Activated CD8-positive, alpha-beta T cell treated with anti-CD3 and anti-CD28 coated beads for 36 hours (primary cell): ENCODE data around the gene SCFD2. TPM values are rescaled to one million over a fixed set of nuclear protein-coding genes. Genes with fewer than 3 reads are reported as not detected.

Source experiments
- ATAC-seq: fragments of 200-7000 bp; cut with Tn5 transposase; one replicate; pipeline ENCODE4 v1.10.0; 2021; ENCODE audit warnings: mild to moderate bottlenecking, moderate library complexity
- CTCF ChIA-PET: fragments of 350-600 bp; sonication (Branson Sonifier 250); formaldehyde crosslinking; loops from one replicate; lab custom pipeline; 2021; ENCODE audit warnings: antibody characterized with exemption; lab: Charles Lee
- POLR2A ChIA-PET: fragments of 350-600 bp; sonication (Branson Sonifier 250); formaldehyde crosslinking; loops from one replicate; lab custom pipeline; 2021; ENCODE audit warnings: antibody characterized with exemption; lab: Charles Lee
- DNase-seq: peaks from one replicate; pipeline ENCODE4 v3.0.0-alpha.2; 2020
- H3K27ac Mint-ChIP-seq: one replicate; pipeline ENCODE4 v1.8.0; 2021; ENCODE audit warnings: mild to moderate bottlenecking, mixed read lengths
- H3K27me3 Mint-ChIP-seq: one replicate; pipeline ENCODE4 v1.8.0; 2021; ENCODE audit warnings: mixed read lengths
- H3K36me3 Mint-ChIP-seq: one replicate; pipeline ENCODE4 v1.8.0; 2021; ENCODE audit warnings: low read depth, mixed read lengths
- H3K4me1 Mint-ChIP-seq: one replicate; pipeline ENCODE4 v1.8.0; 2021; ENCODE audit warnings: low read depth, mixed read lengths
- H3K4me3 Mint-ChIP-seq: one replicate; pipeline ENCODE4 v1.8.0; 2021; ENCODE audit warnings: mild to moderate bottlenecking, moderate library complexity, mixed read lengths
- H3K9me3 Mint-ChIP-seq: one replicate; pipeline ENCODE4 v1.8.0; 2021; ENCODE audit warnings: mixed read lengths
- intact Hi-C: fragments of 100-400 bp; cut with micrococcal nuclease; formaldehyde crosslinking; loops from one replicate; pipeline ENCODE4 v1.10.0; 2022
- total RNA-seq, 2 experiments: library from RNA; stranded (reverse); gene quantifications; one replicate each; pipeline ENCODE4 v1.2.3, GENCODE V29; 2021
- TF ChIP-seq, protein P1 (sequence below): fragments of 200-600 bp; IDR thresholded peaks from one replicate; pipeline ENCODE4 v1.8.0; 2022; ENCODE audit warnings: antibody characterized with exemption, mild to moderate bottlenecking

The SCFD2 gene
- total RNA-seq, 2 experiments from 2014 or later: 21.4 to 22.1 TPM

DNA sequence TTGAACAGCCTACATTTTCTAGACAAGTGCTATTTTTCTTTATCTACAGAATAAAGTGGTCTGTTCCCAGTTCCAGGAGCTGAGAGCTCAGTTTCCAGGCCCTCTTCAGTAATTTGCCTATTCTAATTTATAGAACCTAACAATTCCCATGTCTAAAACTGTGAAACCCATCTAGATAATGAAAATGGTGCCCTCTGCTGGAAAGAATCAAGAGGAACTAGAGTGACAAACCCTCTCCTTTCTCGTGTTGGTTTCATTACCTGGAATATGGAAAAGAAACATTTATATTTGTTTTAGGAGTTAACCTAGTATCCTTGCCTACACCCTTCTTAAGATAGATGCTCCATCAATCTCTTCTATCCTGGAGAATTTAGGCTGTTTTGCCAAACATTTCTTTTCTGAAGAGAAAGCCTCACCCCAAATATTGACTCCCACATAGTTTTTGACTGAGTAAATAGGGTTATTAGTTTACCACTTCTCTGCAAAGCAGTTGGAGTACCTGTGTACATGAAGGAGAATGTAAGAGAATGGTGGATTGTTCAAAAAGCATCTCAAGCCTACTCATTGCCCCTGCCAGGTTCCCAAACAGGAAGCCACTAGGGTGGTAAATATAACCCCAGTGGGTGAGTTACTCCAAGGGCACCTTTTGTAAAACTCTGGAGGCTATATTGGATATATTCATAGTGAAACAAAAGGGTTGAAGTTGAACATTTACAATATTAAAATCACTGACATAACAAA is 382.1 kb downstream of the SCFD2 start:
- TF ChIP-seq, protein P1, sequence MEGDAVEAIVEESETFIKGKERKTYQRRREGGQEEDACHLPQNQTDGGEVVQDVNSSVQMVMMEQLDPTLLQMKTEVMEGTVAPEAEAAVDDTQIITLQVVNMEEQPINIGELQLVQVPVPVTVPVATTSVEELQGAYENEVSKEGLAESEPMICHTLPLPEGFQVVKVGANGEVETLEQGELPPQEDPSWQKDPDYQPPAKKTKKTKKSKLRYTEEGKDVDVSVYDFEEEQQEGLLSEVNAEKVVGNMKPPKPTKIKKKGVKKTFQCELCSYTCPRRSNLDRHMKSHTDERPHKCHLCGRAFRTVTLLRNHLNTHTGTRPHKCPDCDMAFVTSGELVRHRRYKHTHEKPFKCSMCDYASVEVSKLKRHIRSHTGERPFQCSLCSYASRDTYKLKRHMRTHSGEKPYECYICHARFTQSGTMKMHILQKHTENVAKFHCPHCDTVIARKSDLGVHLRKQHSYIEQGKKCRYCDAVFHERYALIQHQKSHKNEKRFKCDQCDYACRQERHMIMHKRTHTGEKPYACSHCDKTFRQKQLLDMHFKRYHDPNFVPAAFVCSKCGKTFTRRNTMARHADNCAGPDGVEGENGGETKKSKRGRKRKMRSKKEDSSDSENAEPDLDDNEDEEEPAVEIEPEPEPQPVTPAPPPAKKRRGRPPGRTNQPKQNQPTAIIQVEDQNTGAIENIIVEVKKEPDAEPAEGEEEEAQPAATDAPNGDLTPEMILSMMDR: peak; percentile 79
- Mint-ChIP-seq H3K27me3 (no peaks in the 10 kb centered on the region), H3K27ac (no peak overlapping the region), H3K4me1 (no peaks in the 10 kb centered on the region), H3K9me3 (no peaks in the 10 kb centered on the region), H3K36me3 (no peaks in the 10 kb centered on the region), H3K4me3 (no peak overlapping the region)
- ChIA-PET POLR2A (no interaction called here), CTCF (interaction anchor here (0.6 to 4.4 kb wide), 24 partner anchors 10 to 1244 kb away, joined by 3 to 53 read pairs (median 4); no protein-coding TSS in a partner anchor)
- ATAC-seq (peak; percentile 30), DNase-seq (no peak)
- intact Hi-C loops: loop anchor here (5.0 to 10.0 kb wide), 2 partner anchors 439 to 606 kb away; no protein-coding TSS in a partner anchor

DNA sequence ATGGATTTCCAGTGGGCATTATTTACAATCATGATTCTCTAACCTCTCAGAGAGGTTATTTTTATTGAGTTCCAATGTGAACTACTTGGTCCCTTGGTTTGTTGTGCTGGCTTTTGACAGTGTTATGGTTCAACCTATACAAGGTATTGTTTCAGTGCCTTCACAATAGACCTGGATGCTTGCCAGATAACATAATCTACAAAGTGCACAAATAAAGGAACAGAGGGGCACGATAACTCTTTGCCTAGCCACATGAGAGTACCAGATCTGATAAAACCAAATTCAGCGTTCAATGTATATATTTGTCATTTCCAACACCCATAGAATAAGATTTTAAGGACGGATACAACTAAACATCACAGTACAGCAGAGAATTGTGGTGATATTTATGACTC is 382.9 kb downstream of the SCFD2 start:
- ChIA-PET POLR2A (no interaction called here), CTCF (interaction anchor here (0.6 to 4.4 kb wide), 22 partner anchors 11 to 1245 kb away, joined by 3 to 53 read pairs (median 4); no protein-coding TSS in a partner anchor)
- Mint-ChIP-seq H3K27ac (no peak overlapping the region), H3K27me3 (no peaks in the 10 kb centered on the region), H3K4me3 (no peak overlapping the region), H3K9me3 (no peaks in the 10 kb centered on the region), H3K4me1 (no peaks in the 10 kb centered on the region), H3K36me3 (no peaks in the 10 kb centered on the region)
- TF ChIP-seq, protein P1: no peak
- no peak for ATAC-seq
- intact Hi-C loops: loop anchor here (5.0 to 10.0 kb wide), 2 partner anchors 438 to 606 kb away; no protein-coding TSS in a partner anchor
- DNase-seq: no peak

GRCh38 chr4:52982255-52982945 is 383.5 kb downstream of the SCFD2 start:
- H3K36me3 Mint-ChIP-seq: no peaks in the 10 kb centered on the region
- H3K4me1 Mint-ChIP-seq: no peaks in the 10 kb centered on the region
- no peaks in the 10 kb centered on the region for H3K27me3 Mint-ChIP-seq
- DNase-seq: no peak
- CTCF ChIA-PET: interaction anchor here (0.6 to 4.4 kb wide), 8 partner anchors 60 to 436 kb away, joined by 3 to 53 read pairs (median 4); no protein-coding TSS in a partner anchor
- H3K4me3 Mint-ChIP-seq: no peak overlapping the region
- no peak overlapping the region for H3K27ac Mint-ChIP-seq
- POLR2A ChIA-PET: no interaction called here
- TF ChIP-seq, protein P1: no peak
- intact Hi-C loops: loop anchor here (5.0 to 10.0 kb wide), 2 partner anchors 438 to 605 kb away; no protein-coding TSS in a partner anchor
- H3K9me3 Mint-ChIP-seq: no peaks in the 10 kb centered on the region
- ATAC-seq: no peak

DNA sequence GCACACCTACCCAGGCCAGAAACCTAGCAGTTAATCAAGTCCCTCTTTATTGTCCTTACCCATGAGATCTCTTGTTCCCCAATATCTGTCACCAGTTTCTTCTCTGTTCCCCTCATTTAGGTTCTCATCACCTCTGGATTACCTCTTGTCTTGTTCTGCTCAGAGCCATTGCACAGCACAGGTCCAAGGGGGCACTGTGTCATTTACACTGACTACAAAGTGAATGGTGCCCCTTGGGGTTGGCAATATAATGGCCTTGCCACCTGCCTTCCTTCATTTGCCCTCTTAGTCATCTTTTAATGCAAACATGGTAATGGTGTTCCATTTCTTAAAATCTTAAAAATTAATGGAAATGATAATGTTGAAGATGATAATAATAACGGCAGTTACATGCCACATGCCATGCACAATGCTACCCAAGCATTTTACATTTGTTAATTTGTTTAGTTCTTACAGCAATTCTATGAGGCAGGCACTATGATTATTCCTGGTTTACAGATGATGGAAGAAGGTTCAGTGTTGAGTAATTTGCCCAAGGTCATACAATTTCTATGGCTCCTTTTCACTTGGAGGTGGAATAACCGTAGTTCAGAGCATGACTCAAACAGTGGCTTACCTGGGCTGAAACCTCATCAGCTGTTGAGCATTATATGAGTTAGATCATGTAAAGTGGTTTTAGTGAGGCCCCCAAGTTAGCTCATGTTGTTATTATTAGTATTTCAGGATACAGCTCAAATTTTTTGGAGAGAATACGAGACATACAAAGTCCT is 385.9 kb downstream of the SCFD2 start:
- H3K27ac Mint-ChIP-seq: no peak overlapping the region
- CTCF ChIA-PET: no interaction called here

More for the DNA sequence above, 385.9 kb downstream of the SCFD2 start:
- Mint-ChIP-seq H3K27me3 (no peaks in the 10 kb centered on the region), H3K9me3 (peaks cover 1% of the 10 kb centered on the region), H3K36me3 (peaks cover 2% of the 10 kb centered on the region), H3K4me3 (no peak overlapping the region), H3K4me1 (no peaks in the 10 kb centered on the region)
- DNase-seq: no peak
- intact Hi-C loops: loop anchor here (5.0 to 10.0 kb wide), 2 partner anchors 435 to 603 kb away; no protein-coding TSS in a partner anchor
- TF ChIP-seq, protein P1: no peak
- POLR2A ChIA-PET: no interaction called here
- no peak for ATAC-seq
